ENCODE results near the gene ADAMTSL1. TPM values are rescaled to one million over a fixed set of nuclear protein-coding genes. Genes with fewer than 3 reads are reported as not detected.

The ADAMTSL1 gene
- total and polyA plus RNA-seq, 2 experiments from 2014 or later: 2.3 to 5.0 TPM

- TF ChIP-seq EZH2phosphoT487 (IDR thresholded peaks at IDR 0.05; ENCODE audit: unreplicated experiment): no peak
- no peak for TF ChIP-seq ETS1 (IDR thresholded peaks at IDR 0.05)
- TF ChIP-seq, protein P1, sequence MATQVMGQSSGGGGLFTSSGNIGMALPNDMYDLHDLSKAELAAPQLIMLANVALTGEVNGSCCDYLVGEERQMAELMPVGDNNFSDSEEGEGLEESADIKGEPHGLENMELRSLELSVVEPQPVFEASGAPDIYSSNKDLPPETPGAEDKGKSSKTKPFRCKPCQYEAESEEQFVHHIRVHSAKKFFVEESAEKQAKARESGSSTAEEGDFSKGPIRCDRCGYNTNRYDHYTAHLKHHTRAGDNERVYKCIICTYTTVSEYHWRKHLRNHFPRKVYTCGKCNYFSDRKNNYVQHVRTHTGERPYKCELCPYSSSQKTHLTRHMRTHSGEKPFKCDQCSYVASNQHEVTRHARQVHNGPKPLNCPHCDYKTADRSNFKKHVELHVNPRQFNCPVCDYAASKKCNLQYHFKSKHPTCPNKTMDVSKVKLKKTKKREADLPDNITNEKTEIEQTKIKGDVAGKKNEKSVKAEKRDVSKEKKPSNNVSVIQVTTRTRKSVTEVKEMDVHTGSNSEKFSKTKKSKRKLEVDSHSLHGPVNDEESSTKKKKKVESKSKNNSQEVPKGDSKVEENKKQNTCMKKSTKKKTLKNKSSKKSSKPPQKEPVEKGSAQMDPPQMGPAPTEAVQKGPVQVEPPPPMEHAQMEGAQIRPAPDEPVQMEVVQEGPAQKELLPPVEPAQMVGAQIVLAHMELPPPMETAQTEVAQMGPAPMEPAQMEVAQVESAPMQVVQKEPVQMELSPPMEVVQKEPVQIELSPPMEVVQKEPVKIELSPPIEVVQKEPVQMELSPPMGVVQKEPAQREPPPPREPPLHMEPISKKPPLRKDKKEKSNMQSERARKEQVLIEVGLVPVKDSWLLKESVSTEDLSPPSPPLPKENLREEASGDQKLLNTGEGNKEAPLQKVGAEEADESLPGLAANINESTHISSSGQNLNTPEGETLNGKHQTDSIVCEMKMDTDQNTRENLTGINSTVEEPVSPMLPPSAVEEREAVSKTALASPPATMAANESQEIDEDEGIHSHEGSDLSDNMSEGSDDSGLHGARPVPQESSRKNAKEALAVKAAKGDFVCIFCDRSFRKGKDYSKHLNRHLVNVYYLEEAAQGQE (IDR thresholded peaks at IDR 0.05; ENCODE audit: unreplicated experiment): no peak
- no peak for TF ChIP-seq POLR2AphosphoS5 (IDR thresholded peaks at IDR 0.05; ENCODE audit: low read depth)
- TF ChIP-seq JUNB (IDR thresholded peaks at IDR 0.05; ENCODE audit: unreplicated experiment): no peak
- TF ChIP-seq, protein P2, sequence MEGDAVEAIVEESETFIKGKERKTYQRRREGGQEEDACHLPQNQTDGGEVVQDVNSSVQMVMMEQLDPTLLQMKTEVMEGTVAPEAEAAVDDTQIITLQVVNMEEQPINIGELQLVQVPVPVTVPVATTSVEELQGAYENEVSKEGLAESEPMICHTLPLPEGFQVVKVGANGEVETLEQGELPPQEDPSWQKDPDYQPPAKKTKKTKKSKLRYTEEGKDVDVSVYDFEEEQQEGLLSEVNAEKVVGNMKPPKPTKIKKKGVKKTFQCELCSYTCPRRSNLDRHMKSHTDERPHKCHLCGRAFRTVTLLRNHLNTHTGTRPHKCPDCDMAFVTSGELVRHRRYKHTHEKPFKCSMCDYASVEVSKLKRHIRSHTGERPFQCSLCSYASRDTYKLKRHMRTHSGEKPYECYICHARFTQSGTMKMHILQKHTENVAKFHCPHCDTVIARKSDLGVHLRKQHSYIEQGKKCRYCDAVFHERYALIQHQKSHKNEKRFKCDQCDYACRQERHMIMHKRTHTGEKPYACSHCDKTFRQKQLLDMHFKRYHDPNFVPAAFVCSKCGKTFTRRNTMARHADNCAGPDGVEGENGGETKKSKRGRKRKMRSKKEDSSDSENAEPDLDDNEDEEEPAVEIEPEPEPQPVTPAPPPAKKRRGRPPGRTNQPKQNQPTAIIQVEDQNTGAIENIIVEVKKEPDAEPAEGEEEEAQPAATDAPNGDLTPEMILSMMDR (conservative IDR thresholded peaks at IDR 0.05; ENCODE audit: low read depth in 2 of 2): no peak
- no peak for TF ChIP-seq NANOG (IDR thresholded peaks at IDR 0.05; ENCODE audit: borderline replicate concordance)
- no peak for TF ChIP-seq STAT1 (IDR thresholded peaks at IDR 0.05; ENCODE audit: unreplicated experiment)
- no peak for TF ChIP-seq ZNF114 (CRISPR knock-in tag; IDR thresholded peaks at IDR 0.05)
Observed at GRCh38 chr9:18869725-18870124, 395.8 kb downstream of the ADAMTSL1 start (continued).

GRCh38 chr9:18874069-18874468, 400.1 kb downstream of the ADAMTSL1 start:
- H3K27me3 ChIP-seq (ENCODE audit: insufficient read depth): no peaks in the 10 kb centered on the region
- no peaks in the 10 kb centered on the region for H3K79me2 ChIP-seq (replicated peaks; ENCODE audit: insufficient read depth)
- DNase-seq (ENCODE audit: low spot score) (no peak), ATAC-seq (no peak)
- no peak overlapping the region for H3K27ac ChIP-seq (ENCODE audit: low read depth)
- H3K4me2 ChIP-seq: no peak overlapping the region
- H3K9me2 ChIP-seq (ENCODE audit: insufficient read depth): no peaks in the 10 kb centered on the region
- Mint-ChIP-seq H3K4me3 (no peak overlapping the region), H3K4me1 (no peaks in the 10 kb centered on the region), H3K27ac (no peak overlapping the region), H3K36me3 (ENCODE audit: low read depth) (no peaks in the 10 kb centered on the region; the same call in 2 of the 3 replicates), H3K9me3 (peaks cover 5% of the 10 kb centered on the region; the same call in 1 of the 3 replicates), H3K27me3 (ENCODE audit: insufficient read depth, low read depth, poor library complexity) (peaks cover 2% of the 10 kb centered on the region)
- H3F3A ChIP-seq (replicated peaks; ENCODE audit: low read depth): no peaks in the 10 kb centered on the region
- H2AFZ ChIP-seq: no peak overlapping the region
- H3K4me3 ChIP-seq: no peak overlapping the region
- H3K4me1 ChIP-seq (ENCODE audit: insufficient read depth): no peaks in the 10 kb centered on the region
- H3K36me3 ChIP-seq (ENCODE audit: insufficient read depth): no peaks in the 10 kb centered on the region
- no peaks in the 10 kb centered on the region; the same call in 1 of the 2 replicates for H4K20me1 ChIP-seq (replicated peaks; ENCODE audit: insufficient read depth)
- TF ChIP-seq EZH2 (IDR thresholded peaks at IDR 0.05; ENCODE audit: low read depth, unreplicated experiment): no peak
- no peak for TF ChIP-seq ZNF114 (CRISPR knock-in tag; IDR thresholded peaks at IDR 0.05)
- TF ChIP-seq NANOG (IDR thresholded peaks at IDR 0.05; ENCODE audit: borderline replicate concordance): no peak
- TF ChIP-seq, protein P2 (conservative IDR thresholded peaks at IDR 0.05; ENCODE audit: low read depth in 2 of 2): no peak
- no peak for TF ChIP-seq ZNF331 (CRISPR knock-in tag; IDR thresholded peaks at IDR 0.05; ENCODE audit: low read depth)
